SH-SY5Y (cell line): ENCODE measurements around the gene ROBO1.

Experiments used
- GATA2 ChIP-seq: IDR thresholded peaks from 2 replicates; pipeline ENCODE4 v1.6.1; 2011; ENCODE audit warnings: mild to moderate bottlenecking, low read depth, low read length
- GATA3 ChIP-seq: IDR thresholded peaks from 2 replicates; pipeline ENCODE4 v1.6.1; 2011; ENCODE audit warnings: low read depth, mild to moderate bottlenecking, low read length, moderate library complexity

Gene ROBO1

DNA sequence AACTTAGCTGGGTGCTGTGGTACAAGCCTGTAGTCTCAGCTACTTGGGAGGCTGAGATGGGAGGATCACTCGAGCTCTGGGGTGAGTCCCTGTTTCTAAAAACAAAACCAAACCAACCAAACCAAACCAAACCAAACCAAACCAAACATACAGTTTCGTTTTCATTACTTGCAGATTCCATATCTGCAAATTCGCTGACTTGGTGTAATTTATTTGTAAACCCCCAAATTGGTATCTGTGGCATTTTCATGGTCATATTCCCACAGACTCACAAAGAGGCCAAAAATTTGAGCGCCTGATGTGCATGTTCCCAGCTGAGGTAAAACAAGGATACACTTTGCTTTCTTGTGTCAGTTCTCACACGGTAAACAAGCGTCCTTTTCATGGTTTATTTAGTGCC lies 1138.3 kb downstream of the ROBO1 start:
- TF ChIP-seq GATA3 (no peak), GATA2 (no peak)

GRCh38 chr3:78621061-78621716 lies 1146.6 kb downstream of the ROBO1 start:
- TF ChIP-seq GATA3, result no peak
- TF ChIP-seq GATA2, result no peak

DNA sequence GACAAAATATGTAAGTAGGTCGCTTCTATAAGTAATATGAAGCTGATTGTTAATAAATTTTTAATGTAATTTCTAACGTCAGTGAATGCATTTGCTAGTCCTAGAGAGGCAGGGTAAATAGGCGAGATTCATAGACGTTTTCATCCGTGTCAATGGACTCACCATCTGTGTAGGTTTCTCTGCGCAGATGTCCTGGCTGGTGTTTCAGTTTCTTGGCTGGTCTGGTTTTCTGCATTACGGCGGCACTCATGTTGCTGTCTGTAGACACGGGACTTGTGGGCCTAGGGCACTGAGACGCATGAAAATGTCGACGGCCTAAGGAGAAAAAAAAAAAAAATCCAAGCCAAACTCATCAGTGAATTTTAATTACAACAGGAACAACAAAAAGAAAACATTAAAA lies 1153.3 kb downstream of the ROBO1 start:
- TF ChIP-seq GATA3, result no peak
- no peak for TF ChIP-seq GATA2

- TF ChIP-seq GATA3 (peak; percentile 42; the same call in 1 of the 2 replicates), GATA2 (peak; percentile 48)
Measured at GRCh38 chr3:78613421-78613879, 1154.3 kb downstream of the ROBO1 start.

DNA sequence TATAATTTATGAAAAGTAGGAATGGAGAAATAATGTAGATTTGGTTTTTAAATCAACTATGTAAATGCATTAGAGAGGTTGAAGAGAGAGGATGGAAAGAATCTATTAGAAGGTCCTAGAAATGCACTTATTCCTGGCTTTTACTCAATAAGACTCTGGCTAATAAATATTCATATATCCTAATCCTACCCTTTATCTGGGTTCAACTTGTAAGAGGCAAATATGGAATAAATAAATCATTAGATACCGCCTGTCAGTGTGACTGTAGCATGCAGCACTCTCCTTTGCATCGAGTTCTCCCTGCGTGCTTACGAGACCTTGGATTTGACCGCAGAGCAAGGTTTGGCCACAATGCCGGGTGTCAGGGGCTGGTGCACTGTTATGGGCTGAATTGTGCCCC lies 1156.5 kb downstream of the ROBO1 start:
- TF ChIP-seq GATA3, result no peak
- no peak for TF ChIP-seq GATA2

DNA sequence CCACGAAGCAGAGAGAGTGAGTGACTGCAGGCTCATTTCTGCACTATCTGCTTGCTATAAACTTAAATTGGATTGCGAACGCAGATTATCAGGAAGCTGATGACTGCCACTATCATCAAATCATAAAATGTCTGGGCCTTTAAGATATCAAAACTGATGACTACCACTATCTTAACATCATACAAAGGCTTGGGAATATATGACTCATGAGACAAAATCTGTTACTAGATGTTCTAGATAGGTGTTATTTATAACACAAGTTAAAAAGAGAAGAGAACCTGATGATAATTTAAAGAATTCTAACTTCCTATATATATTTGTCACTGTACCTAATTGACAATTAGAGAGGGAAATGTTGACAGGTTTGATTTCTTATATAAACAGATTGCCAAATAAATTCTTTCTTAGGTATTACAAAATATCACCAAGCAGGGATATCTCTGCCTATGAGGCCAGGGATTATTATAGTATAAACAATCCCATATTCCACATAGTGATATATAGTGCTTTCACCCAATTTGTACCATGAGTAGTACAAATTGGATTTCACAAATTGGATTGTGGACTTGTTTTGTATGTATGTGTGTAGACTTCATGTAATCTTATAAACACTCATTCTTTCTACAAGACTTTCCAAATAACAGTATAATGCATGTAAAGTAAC lies 1157.2 kb downstream of the ROBO1 start:
- TF ChIP-seq GATA2 (0 out of 2 replicates have a peak, but pooled peaks have one; percentile 27), GATA3 (no peak; the same call in 1 of the 2 replicates)

DNA sequence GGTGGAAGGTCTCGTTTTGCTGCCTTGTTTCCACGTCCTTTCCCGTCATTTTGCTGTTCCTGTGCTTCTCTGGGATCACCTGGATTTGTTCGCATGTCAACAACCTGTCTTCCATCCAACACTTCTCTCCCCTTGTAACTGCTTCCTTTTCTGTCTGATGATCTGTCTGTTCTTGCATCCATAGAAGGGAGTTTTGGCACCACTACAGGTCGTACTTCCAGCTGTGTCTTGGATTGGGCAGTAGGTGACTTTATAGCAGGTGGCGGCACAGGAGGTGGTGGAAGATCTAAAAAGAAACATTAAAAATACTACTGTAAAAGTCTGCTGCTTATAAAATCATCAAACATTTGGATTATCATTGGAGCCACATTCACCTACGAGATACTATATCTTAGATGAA lies 1161.0 kb downstream of the ROBO1 start:
- no peak for TF ChIP-seq GATA3
- TF ChIP-seq GATA2, result no peak

DNA sequence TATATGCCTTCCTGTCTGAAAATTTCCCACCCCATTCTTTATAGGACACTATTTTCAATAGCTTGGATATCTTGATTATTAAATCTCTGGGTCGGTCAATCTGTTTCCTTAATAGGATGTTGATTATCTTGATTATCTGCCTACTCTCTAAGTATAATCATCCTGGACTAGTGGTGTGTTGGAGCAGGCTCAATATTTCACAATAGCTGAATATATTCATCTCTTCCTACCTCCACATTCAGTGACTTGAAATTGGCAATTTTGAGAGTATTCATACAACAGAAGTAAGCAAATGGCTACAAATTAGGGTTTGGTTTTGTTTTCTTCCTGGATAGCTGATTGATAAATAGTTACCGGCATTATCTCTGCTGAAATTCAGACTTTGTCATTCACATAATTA lies 1162.6 kb downstream of the ROBO1 start:
- TF ChIP-seq GATA2 (no peak), GATA3 (no peak)

GRCh38 chr3:78604341-78604740 lies 1163.5 kb downstream of the ROBO1 start:
- TF ChIP-seq GATA3 (no peak), GATA2 (no peak)

- TF ChIP-seq GATA2, result no peak
- no peak for TF ChIP-seq GATA3
Measured at GRCh38 chr3:78601249-78601648, 1166.5 kb downstream of the ROBO1 start.

DNA sequence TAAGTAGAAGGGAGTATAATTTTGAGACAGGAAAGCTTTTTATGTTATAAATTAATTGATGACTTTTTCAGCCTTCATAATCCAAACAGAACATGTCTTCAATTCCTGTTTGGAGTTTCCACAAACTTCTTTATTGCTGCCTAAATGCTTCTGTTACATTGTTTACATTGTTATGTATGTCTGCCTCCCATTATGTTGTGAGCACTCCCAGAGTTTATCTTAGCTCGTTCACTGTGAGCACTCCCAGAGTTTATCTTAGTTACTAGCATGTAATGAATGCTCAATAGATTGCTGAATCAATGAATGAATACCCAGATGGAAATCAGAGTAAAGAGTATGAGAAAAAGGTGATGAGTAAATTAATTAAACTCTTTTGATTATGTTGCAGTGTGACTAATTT lies 1178.0 kb downstream of the ROBO1 start:
- no peak for TF ChIP-seq GATA3
- no peak for TF ChIP-seq GATA2

DNA sequence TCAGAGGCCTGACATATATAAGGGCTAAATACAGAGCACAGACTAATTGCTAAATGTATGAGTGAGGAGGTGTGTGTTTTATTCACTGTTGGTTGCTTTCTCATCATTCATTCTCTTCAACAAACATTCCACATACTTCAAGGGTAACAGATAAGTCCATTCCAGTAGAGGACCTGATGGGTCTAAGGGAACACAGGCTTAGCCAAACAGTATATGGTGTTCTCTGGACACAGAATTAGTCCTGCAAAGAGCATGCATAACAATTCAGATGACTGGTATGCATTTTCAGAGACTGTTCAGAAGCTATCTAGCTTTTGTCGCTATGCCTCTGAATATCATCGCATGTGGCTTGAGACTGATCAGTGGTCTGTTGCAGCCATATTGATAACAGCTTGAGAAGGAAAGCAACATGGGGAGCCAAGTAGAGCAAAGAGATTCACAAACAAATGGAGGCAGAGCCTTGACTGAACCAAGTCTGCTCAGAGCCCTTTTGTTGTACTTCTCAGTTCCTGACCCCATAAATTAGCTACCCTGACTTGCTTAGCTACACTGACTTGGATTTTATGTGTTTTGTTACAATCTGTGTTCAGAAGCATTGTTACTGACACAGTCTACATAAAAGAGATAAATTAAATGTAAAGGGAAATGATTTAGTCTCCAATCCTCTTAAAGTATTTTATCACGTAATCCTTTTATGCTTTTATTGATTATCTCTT lies 1178.7 kb downstream of the ROBO1 start:
- TF ChIP-seq GATA2 (no peak), GATA3 (no peak)

DNA sequence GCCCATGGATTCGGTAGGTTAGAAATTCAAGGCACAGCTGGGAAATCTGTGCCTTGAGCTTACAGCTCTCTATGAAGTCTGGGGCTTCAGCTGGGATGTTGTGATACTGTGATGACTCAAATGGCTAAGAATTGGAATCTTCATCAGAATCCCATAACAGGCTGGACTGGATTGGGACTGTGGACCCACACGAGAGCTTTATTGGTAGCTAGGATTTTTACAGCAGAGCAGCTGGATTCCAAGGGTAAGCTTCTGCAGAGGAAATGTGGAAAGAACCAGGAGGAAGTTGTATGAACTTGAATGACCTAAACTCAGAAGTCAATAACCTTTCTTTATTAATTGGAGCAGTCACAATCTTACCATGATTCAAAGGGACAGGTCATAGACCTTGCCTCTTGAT lies 1187.1 kb downstream of the ROBO1 start:
- TF ChIP-seq GATA3 (no peak), GATA2 (no peak)

GRCh38 chr3:78571486-78571885 lies 1196.3 kb downstream of the ROBO1 start:
- TF ChIP-seq GATA3 (no peak), GATA2 (no peak)
